HL-60 (cell line): ENCODE measurements around the gene SLC16A4.

Experiments used
- DNase-seq, 2 experiments: peaks; one replicate each; pipeline ENCODE4 v3.0.0-alpha.2; 2010 to 2020; ENCODE audit warnings: low read depth in 1 of 2, low spot score in 1 of 2
- H3K27ac ChIP-seq: fragments of 250-450 bp; sonication (Bioruptor Pico); replicated peaks from 2 replicates; pipeline ENCODE4 v1.5.1; 2020; ENCODE audit warnings: mild to moderate bottlenecking, moderate library complexity
- H3K27me3 ChIP-seq: fragments of 250-450 bp; sonication (Bioruptor Pico); 2 replicates; pipeline ENCODE4 v1.5.1; 2021; ENCODE audit warnings: mild to moderate bottlenecking, moderate library complexity; ENCODE audit not compliant: insufficient read depth, poor library complexity, severe bottlenecking
- H3K4me3 ChIP-seq: replicated peaks from 2 replicates; pipeline ENCODE4 v1.5.1; 2011; ENCODE audit warnings: mild to moderate bottlenecking, control low read depth, low read length; ENCODE audit not compliant: insufficient read depth
- CTCF ChIP-seq: IDR thresholded peaks from one replicate; pipeline ENCODE4 v1.5.1; 2011; ENCODE audit warnings: low read length, control low read depth, inconsistent platforms; ENCODE audit not compliant: insufficient read depth
- GABPA ChIP-seq: IDR thresholded peaks from 2 replicates; pipeline ENCODE4 v1.6.1; 2012; ENCODE audit warnings: low read depth
- POLR2AphosphoS5 ChIP-seq: IDR thresholded peaks from 2 replicates; pipeline ENCODE4 v1.6.1; 2012; ENCODE audit warnings: low read depth
- REST ChIP-seq: IDR thresholded peaks from 2 replicates; pipeline ENCODE4 v1.6.1; 2012; ENCODE audit warnings: low read depth; ENCODE audit not compliant: insufficient replicate concordance
- SPI1 ChIP-seq: IDR thresholded peaks from 2 replicates; pipeline ENCODE4 v1.6.1; 2012; ENCODE audit warnings: low read depth, mild to moderate bottlenecking, borderline replicate concordance

SLC16A4 gene

GRCh38 chr1:110328700-110329099, 62.1 kb downstream of the SLC16A4 start:
- DNase-seq: no peak
- H3K27ac ChIP-seq: no peak overlapping the region
- H3K4me3 ChIP-seq: no peak overlapping the region
- no peaks in the 10 kb centered on the region for H3K27me3 ChIP-seq
- no peak for TF ChIP-seq POLR2AphosphoS5
- no peak for TF ChIP-seq SPI1
- TF ChIP-seq CTCF: no peak
- TF ChIP-seq GABPA: no peak

- no peaks in the 10 kb centered on the region for H3K27me3 ChIP-seq
- H3K4me3 ChIP-seq: no peak overlapping the region
- H3K27ac ChIP-seq: no peak overlapping the region
- no peak for TF ChIP-seq GABPA
- no peak for TF ChIP-seq REST
- DNase-seq: no peak
Measured at GRCh38 chr1:110328274-110328673, 62.6 kb downstream of the SLC16A4 start.

GRCh38 chr1:110326826-110327225, 64.0 kb downstream of the SLC16A4 start:
- H3K27ac ChIP-seq: no peak overlapping the region
- no peak for DNase-seq
- TF ChIP-seq POLR2AphosphoS5 (no peak), REST (no peak), GABPA (no peak), CTCF (no peak), SPI1 (no peak)
- no peaks in the 10 kb centered on the region for H3K27me3 ChIP-seq
- H3K4me3 ChIP-seq: no peak overlapping the region

GRCh38 chr1:110324667-110325066, 66.2 kb downstream of the SLC16A4 start:
- TF ChIP-seq CTCF: no peak
- TF ChIP-seq POLR2AphosphoS5: no peak
- TF ChIP-seq SPI1: no peak
- no peak for TF ChIP-seq REST
- no peak for TF ChIP-seq GABPA
- H3K27me3 ChIP-seq: no peaks in the 10 kb centered on the region
- no peak for DNase-seq
- no peak overlapping the region for H3K4me3 ChIP-seq
- H3K27ac ChIP-seq: no peak overlapping the region
